H9 (cell line): Measurements from ENCODE around the gene SGTB. TPM values are rescaled to one million over a fixed set of nuclear protein-coding genes. Genes with fewer than 3 reads are reported as not detected.

ENCODE experiments used
- DNase-seq: peaks from one replicate; pipeline ENCODE4 v3.0.0-alpha.2; 2017
- H2AFZ ChIP-seq: one replicate; pipeline ENCODE4 v1.6.1; 2013; ENCODE audit warnings: mild to moderate bottlenecking, low read length, control low read depth, moderate library complexity
- H2AK5ac ChIP-seq: 2 replicates; pipeline ENCODE4 v1.6.1; 2013; ENCODE audit warnings: low read length, control low read depth, mixed read lengths; ENCODE audit not compliant: insufficient read length
- H2BK120ac ChIP-seq: one replicate; pipeline ENCODE4 v1.6.1; 2013; ENCODE audit warnings: low read depth, mild to moderate bottlenecking, low read length, control low read depth, inconsistent platforms; ENCODE audit not compliant: poor library complexity, severe bottlenecking
- H2BK12ac ChIP-seq: 2 replicates; pipeline ENCODE4 v1.6.1; 2013; ENCODE audit warnings: low read length, control low read depth, mixed read lengths, low read depth; ENCODE audit not compliant: insufficient read length
- H2BK15ac ChIP-seq: 2 replicates; pipeline ENCODE4 v1.6.1; 2013; ENCODE audit warnings: low read depth, low read length, control low read depth
- H2BK20ac ChIP-seq: one replicate; pipeline ENCODE4 v1.6.1; 2013; ENCODE audit warnings: low read depth, mild to moderate bottlenecking, low read length, control low read depth, inconsistent platforms; ENCODE audit not compliant: poor library complexity, severe bottlenecking
- H2BK5ac ChIP-seq: 2 replicates; pipeline ENCODE4 v1.6.1; 2013; ENCODE audit warnings: low read length, control low read depth, mixed read lengths; ENCODE audit not compliant: insufficient read length
- H3K14ac ChIP-seq: 2 replicates; pipeline ENCODE4 v1.6.1; 2013; ENCODE audit warnings: low read length, control low read depth; ENCODE audit not compliant: insufficient read depth
- H3K18ac ChIP-seq: 2 replicates; pipeline ENCODE4 v1.6.1; 2013; ENCODE audit warnings: low read depth, mild to moderate bottlenecking, mixed read lengths, low read length, control low read depth; ENCODE audit not compliant: insufficient read length
- H3K23ac ChIP-seq: 2 replicates; pipeline ENCODE4 v1.6.1; 2013; ENCODE audit warnings: low read length, control low read depth, mixed read lengths, low read depth; ENCODE audit not compliant: insufficient read length
- H3K23me2 ChIP-seq: 2 replicates; pipeline ENCODE4 v1.6.1; 2013; ENCODE audit warnings: low read depth, mild to moderate bottlenecking, mixed read lengths, low read length, control low read depth; ENCODE audit not compliant: insufficient read length, poor library complexity, severe bottlenecking
- H3K27ac ChIP-seq: 2 replicates; pipeline ENCODE4 v1.5.1; 2013; ENCODE audit warnings: low read length, control low read depth, mixed read lengths, low read depth; ENCODE audit not compliant: insufficient read length
- H3K27me3 ChIP-seq: 2 replicates; pipeline ENCODE4 v1.6.1; 2013; ENCODE audit warnings: low read length, control low read depth, inconsistent platforms; ENCODE audit not compliant: insufficient read depth
- H3K4ac ChIP-seq: 2 replicates; pipeline ENCODE4 v1.6.1; 2013; ENCODE audit warnings: low read depth, mild to moderate bottlenecking, control low read depth, inconsistent platforms, low read length, moderate library complexity
- H3K4me1 ChIP-seq: 2 replicates; pipeline ENCODE4 v1.6.1; 2013; ENCODE audit warnings: low read length, control low read depth, inconsistent platforms; ENCODE audit not compliant: insufficient read depth
- H3K4me2 ChIP-seq: 2 replicates; pipeline ENCODE4 v1.6.1; 2013; ENCODE audit warnings: low read length, control low read depth, mixed read lengths; ENCODE audit not compliant: insufficient read length, insufficient read depth
- H3K56ac ChIP-seq: 2 replicates; pipeline ENCODE4 v1.6.1; 2013; ENCODE audit warnings: low read depth, mild to moderate bottlenecking, mixed read lengths, low read length, control low read depth; ENCODE audit not compliant: insufficient read length
- H3K79me1 ChIP-seq: 2 replicates; pipeline ENCODE4 v1.6.1; 2013; ENCODE audit warnings: low read depth, mild to moderate bottlenecking, moderate library complexity, low read length, control low read depth, inconsistent platforms; ENCODE audit not compliant: insufficient read depth, poor library complexity, severe bottlenecking
- H3K79me2 ChIP-seq: 2 replicates; pipeline ENCODE4 v1.6.1; 2013; ENCODE audit warnings: low read length, control low read depth, inconsistent platforms; ENCODE audit not compliant: insufficient read depth
- H3K9ac ChIP-seq: 2 replicates; pipeline ENCODE4 v1.6.1; 2013; ENCODE audit warnings: low read length, control low read depth, mixed read lengths; ENCODE audit not compliant: insufficient read length; ENCODE audit errors: extremely low read depth
- H3K9me3 ChIP-seq: one replicate; pipeline ENCODE4 v1.6.1; 2013; ENCODE audit warnings: low read depth, low read length, inconsistent platforms; ENCODE audit not compliant: control insufficient read depth
- H3T11ph ChIP-seq: one replicate; pipeline ENCODE4 v1.6.1; 2013; ENCODE audit warnings: mild to moderate bottlenecking, low read length, control low read depth, inconsistent platforms
- H4K20me1 ChIP-seq: one replicate; pipeline ENCODE4 v1.6.1; 2013; ENCODE audit not compliant: control insufficient read depth, insufficient read length, insufficient read depth
- H4K5ac ChIP-seq: 2 replicates; pipeline ENCODE4 v1.6.1; 2013; ENCODE audit warnings: low read depth, mild to moderate bottlenecking, mixed read lengths, low read length, control low read depth; ENCODE audit not compliant: insufficient read length
- H4K8ac ChIP-seq: replicated peaks from 2 replicates; pipeline ENCODE4 v1.6.1; 2013; ENCODE audit warnings: low read length, control low read depth, mixed read lengths, low read depth; ENCODE audit not compliant: insufficient read length
- H4K91ac ChIP-seq: 2 replicates; pipeline ENCODE4 v1.6.1; 2013; ENCODE audit warnings: low read depth, mild to moderate bottlenecking, moderate library complexity, mixed read lengths, low read length, control low read depth; ENCODE audit not compliant: insufficient read length
- H3K27ac Mint-ChIP-seq, 3 experiments: 2 replicates in 2 of 3; 3 replicates in 1 of 3; pipeline ENCODE4 v1.8.0; 2020 to 2021; ENCODE audit warnings: mixed read lengths in 3 of 3, mild to moderate bottlenecking in 1 of 3, moderate library complexity in 1 of 3
- H3K27me3 Mint-ChIP-seq: 2 replicates; pipeline ENCODE4 v1.8.0; 2021; ENCODE audit warnings: low read depth, mild to moderate bottlenecking, moderate library complexity, mixed read lengths
- H3K36me3 Mint-ChIP-seq, 3 experiments: 2 replicates in 2 of 3; 3 replicates in 1 of 3; pipeline ENCODE4 v1.8.0; 2020 to 2021; ENCODE audit warnings: low read depth in 3 of 3, mixed read lengths in 3 of 3; ENCODE audit not compliant: insufficient read depth in 1 of 3
- H3K4me1 Mint-ChIP-seq, 2 experiments: 2 replicates each; pipeline ENCODE4 v1.8.0; 2020; ENCODE audit warnings: mixed read lengths in 2 of 2
- H3K4me3 Mint-ChIP-seq, 2 experiments: 2 replicates in 1 of 2; 3 replicates in 1 of 2; pipeline ENCODE4 v1.8.0; 2020 to 2021; ENCODE audit warnings: mild to moderate bottlenecking in 2 of 2, mixed read lengths in 2 of 2, moderate library complexity in 1 of 2
- H3K9me3 Mint-ChIP-seq, 2 experiments: 2 replicates in 1 of 2; 3 replicates in 1 of 2; pipeline ENCODE4 v1.8.0; 2020; ENCODE audit warnings: mild to moderate bottlenecking in 2 of 2, mixed read lengths in 2 of 2, moderate library complexity in 1 of 2
- WGBS: extraction: QIAGEN DNeasy Blood & Tissue Kit; methylation state at CpG from one replicate; pipeline ENCODE4 v1.1.7; 2013; ENCODE audit warnings: missing lambda C conversion rate, low lambda C conversion rate, mixed read lengths; ENCODE audit not compliant: insufficient read length; ENCODE audit errors: extremely low coverage; 5-methylcytosine and 5-hydroxymethylcytosine counted together
- long read RNA-seq: library from polyadenylated mRNA; unstranded; transcript quantifications from one replicate; pipeline ENCODE4 v2.0.0, GENCODE V29; 2020
- total RNA-seq: library from RNA; stranded (reverse); gene quantifications from 2 replicates; pipeline ENCODE4 v1.2.1, GENCODE V29; 2021
- TF ChIP-seq, protein P1 (sequence below): fragments of 200-600 bp; sonication (generic); conservative IDR thresholded peaks from 3 replicates; pipeline ENCODE4 v1.8.0; 2021; ENCODE audit warnings: antibody characterized with exemption, mild to moderate bottlenecking

Gene SGTB, protein sequence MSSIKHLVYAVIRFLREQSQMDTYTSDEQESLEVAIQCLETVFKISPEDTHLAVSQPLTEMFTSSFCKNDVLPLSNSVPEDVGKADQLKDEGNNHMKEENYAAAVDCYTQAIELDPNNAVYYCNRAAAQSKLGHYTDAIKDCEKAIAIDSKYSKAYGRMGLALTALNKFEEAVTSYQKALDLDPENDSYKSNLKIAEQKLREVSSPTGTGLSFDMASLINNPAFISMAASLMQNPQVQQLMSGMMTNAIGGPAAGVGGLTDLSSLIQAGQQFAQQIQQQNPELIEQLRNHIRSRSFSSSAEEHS
- total RNA-seq: 18.7 and 19.6 TPM in 2 replicates
- long read RNA-seq, full-length matches to known transcripts: 24 of 36 reads
- long read RNA-seq, partial matches to known transcripts: 2 of 36 reads
- long read RNA-seq, other reads (novel, unspliced or antisense): 10 of 36 reads

DNA sequence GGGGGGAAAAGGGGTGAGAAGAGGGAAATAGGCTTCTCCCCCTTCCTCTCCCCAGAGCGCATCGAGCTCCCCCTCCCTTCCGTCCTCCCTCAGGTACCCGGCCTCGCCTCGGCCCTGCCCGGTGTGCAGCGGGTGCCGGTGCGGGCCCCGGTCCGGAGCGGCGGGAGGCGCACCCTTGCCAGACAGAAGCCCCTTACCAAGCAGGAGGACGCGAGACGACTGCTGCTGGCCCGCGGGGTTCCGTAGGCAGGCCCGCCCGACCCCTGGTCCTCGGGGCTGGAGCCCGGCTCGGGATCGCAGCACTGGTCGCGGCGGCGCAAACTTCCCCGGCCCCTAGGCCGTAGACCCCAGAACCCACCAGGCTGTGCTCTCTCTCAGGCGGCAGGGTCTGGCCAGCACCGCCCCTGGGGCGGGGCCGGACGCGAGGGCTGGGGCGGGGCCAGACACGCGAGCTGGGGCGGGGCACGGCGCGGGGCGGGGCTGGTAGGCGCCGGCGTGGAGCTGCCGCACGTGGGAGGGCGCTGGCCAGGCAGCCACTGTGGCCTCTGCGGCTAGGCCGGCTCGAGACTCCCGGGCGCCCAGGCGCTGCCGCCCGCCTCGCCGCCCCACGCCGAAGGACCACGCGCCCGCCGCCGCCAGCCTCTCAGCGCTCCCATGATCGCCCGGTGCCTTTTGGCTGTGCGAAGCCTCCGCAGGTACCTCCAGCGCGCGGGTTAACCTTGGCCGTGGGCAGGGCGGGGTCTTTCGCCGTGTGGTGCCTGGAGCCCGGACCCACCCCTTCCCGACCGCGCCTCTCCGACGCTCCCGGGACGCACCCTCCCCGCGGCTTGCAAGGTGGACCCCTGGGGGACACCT is at the start of gene SGTB, which contains the start of gene NLN:
Gene SGTB, minus strand, starts transcription at position 390 of the 855 bp plus-strand sequence. CDS start 1,302 bp downstream, outside the sequence.
Gene NLN, plus strand, starts transcription at position 486 of the 855 bp plus-strand sequence. Its CDS starts 169 bp downstream, at position 655.
- H3K4me1 Mint-ChIP-seq: peaks cover 17 to 25% of the 10 kb centered on the region in 2 experiments
- no peak within 1 kb of the TSS for H2BK12ac ChIP-seq
- peak within 1 kb of the TSS; percentile 7 for H4K5ac ChIP-seq
- no peaks in the 10 kb centered on the region for H3K4me1 ChIP-seq
- H3K23me2 ChIP-seq: peaks cover 2% of the 10 kb centered on the region
- H3K9me3 ChIP-seq: no peaks in the 10 kb centered on the region
- H2BK15ac ChIP-seq: no peak within 1 kb of the TSS
- H2BK120ac ChIP-seq: no peak within 1 kb of the TSS
- H2AFZ ChIP-seq: no peak within 1 kb of the TSS
- H3K79me1 ChIP-seq: peaks cover under 1% of the 10 kb centered on the region
- WGBS: no CpG with 5 or more reads among the region's 92 CpGs
- H3K4ac ChIP-seq: peak within 1 kb of the TSS; percentile 31; the same call in 1 of the 2 replicates
- H3K9ac ChIP-seq: peak within 1 kb of the TSS; percentile 93
- H3K14ac ChIP-seq: peak within 1 kb of the TSS; percentile 95
- no peak within 1 kb of the TSS for H4K8ac ChIP-seq
- peak; percentile 87 for DNase-seq
- H2BK20ac ChIP-seq: no peak within 1 kb of the TSS
- TF ChIP-seq, protein P1, sequence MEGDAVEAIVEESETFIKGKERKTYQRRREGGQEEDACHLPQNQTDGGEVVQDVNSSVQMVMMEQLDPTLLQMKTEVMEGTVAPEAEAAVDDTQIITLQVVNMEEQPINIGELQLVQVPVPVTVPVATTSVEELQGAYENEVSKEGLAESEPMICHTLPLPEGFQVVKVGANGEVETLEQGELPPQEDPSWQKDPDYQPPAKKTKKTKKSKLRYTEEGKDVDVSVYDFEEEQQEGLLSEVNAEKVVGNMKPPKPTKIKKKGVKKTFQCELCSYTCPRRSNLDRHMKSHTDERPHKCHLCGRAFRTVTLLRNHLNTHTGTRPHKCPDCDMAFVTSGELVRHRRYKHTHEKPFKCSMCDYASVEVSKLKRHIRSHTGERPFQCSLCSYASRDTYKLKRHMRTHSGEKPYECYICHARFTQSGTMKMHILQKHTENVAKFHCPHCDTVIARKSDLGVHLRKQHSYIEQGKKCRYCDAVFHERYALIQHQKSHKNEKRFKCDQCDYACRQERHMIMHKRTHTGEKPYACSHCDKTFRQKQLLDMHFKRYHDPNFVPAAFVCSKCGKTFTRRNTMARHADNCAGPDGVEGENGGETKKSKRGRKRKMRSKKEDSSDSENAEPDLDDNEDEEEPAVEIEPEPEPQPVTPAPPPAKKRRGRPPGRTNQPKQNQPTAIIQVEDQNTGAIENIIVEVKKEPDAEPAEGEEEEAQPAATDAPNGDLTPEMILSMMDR: no peak
- peak within 1 kb of the TSS; percentile 88 for H3K18ac ChIP-seq
- peaks cover 6 to 19% (median 12%) of the 10 kb centered on the region in 3 experiments; a peak in 6 of 7 replicates for H3K36me3 Mint-ChIP-seq
- H4K20me1 ChIP-seq: no peaks in the 10 kb centered on the region
- H2AK5ac ChIP-seq: no peak within 1 kb of the TSS
- H3K9me3 Mint-ChIP-seq: no peaks in the 10 kb centered on the region; a peak in 1 of 5 replicates
- peak within 1 kb of the TSS; percentile 14 for H3K56ac ChIP-seq
- H3K27me3 ChIP-seq: no peaks in the 10 kb centered on the region
- no peak within 1 kb of the TSS for H3K23ac ChIP-seq
- peak within 1 kb of the TSS; percentile 86 to 99 for H3K4me3 Mint-ChIP-seq
- H2BK5ac ChIP-seq: no peak within 1 kb of the TSS
- H3T11ph ChIP-seq: peak within 1 kb of the TSS; percentile 69
- no peak within 1 kb of the TSS for H4K91ac ChIP-seq
- peak within 1 kb of the TSS; percentile 68 for H3K4me2 ChIP-seq
- H3K79me2 ChIP-seq: peaks cover 19% of the 10 kb centered on the region; the same call in 1 of the 2 replicates
- H3K27ac Mint-ChIP-seq: peak within 1 kb of the TSS; percentile 97 to 99 (median 99)
- no peaks in the 10 kb centered on the region for H3K27me3 Mint-ChIP-seq
- peak within 1 kb of the TSS; percentile 57 for H3K27ac ChIP-seq
